Stomach smooth muscle (tissue), 2 donors: ENCODE results near the gene PEX14.
A peak's percentile ranks its signal among the peaks of the same experiment; 100 is the strongest.
"Not testable (repeated sequence)": the region's sequence is repeated elsewhere in the genome, so short reads cannot be mapped to it uniquely, and the experiment has no call there.

ENCODE experiments used
- H3K27ac ChIP-seq: one replicate; pipeline ENCODE4 v1.7.0; 2013; ENCODE audit warnings: mild to moderate bottlenecking, low read length, inconsistent platforms
- H3K27me3 ChIP-seq, 2 donors: one replicate each; pipeline ENCODE4 v1.7.0; 2013; ENCODE audit warnings: low read length in 2 of 2; ENCODE audit not compliant: insufficient read depth in 2 of 2, control insufficient read depth in 1 of 2
- H3K36me3 ChIP-seq, 2 donors: one replicate each; pipeline ENCODE4 v1.7.0; 2013; ENCODE audit warnings: low read length in 2 of 2; ENCODE audit not compliant: control insufficient read depth in 2 of 2, insufficient read depth in 2 of 2
- H3K4me1 ChIP-seq: one replicate; pipeline ENCODE4 v1.7.0; 2013; ENCODE audit warnings: low read length; ENCODE audit not compliant: control insufficient read depth, insufficient read depth
- H3K4me3 ChIP-seq, 2 donors: one replicate each; pipeline ENCODE4 v1.7.0; 2013; ENCODE audit warnings: low read length in 2 of 2
- H3K9ac ChIP-seq, 2 donors: one replicate each; pipeline ENCODE4 v1.7.0; 2013; ENCODE audit warnings: low read length in 2 of 2, mild to moderate bottlenecking in 1 of 2
- H3K9me3 ChIP-seq, 2 donors: one replicate each; pipeline ENCODE4 v1.7.0; 2013; ENCODE audit warnings: low read length in 2 of 2; ENCODE audit not compliant: control insufficient read depth in 2 of 2
- donor health status: healthy.
- donor health status: Pancreatic carcinoma.

The PEX14 gene

DNA sequence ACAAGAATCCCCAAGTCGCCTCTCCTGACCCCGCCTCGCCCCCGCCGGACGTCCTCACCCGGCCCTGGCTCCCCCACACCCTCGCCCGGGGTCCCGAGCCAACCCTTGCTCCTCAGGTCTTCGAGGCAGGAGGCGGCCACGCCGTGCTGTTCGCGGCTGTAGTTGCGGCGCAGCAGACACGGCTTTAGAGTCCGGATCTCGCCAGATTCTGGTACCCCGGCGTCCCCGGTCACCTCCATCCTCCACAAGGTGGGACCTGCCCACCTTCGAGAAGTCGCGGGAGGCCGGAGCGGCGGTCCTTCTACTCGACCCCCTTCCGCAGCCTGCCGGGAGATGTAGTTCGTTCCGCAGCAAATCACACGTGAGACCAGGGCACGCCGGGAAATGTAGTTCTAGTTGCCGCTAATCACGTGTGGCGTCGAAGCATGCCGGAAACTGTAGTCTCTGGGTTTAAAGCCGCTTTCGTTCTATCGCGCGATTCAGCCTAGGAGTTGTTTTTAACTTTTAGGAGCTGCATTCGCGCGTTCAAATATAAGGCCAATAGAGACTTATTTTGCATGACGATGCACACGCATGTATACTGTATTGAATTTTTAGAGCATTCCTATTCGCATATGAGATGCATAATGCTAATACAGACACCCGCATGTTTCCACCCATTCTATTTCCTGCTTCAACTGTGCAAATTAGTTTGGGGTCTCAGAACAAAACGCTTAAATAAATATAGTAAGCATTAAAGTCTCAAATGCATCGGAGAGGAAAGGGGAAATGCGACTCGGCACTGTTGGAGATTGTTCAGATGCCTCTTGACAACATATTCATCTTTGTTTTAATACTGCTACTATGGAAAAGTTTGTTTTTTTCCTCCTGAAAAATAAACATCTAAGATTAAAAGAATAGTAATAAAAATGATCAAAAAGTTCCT, 2.3 kb upstream of the PEX14 start, which contains the start of gene DFFA:
DFFA (minus strand) TSS at position 310 of the 925 bp plus-strand sequence; CDS start at position 239, 71 bp downstream.
- H3K27me3 ChIP-seq: no peaks in the 10 kb centered on the region
- peaks cover 23% of the 10 kb centered on the region for H3K4me1 ChIP-seq
- H3K36me3 ChIP-seq: peaks cover 9 to 11% of the 10 kb centered on the region in 2 donors
- peak within 1 kb of the TSS; percentile 89 to 93 for H3K4me3 ChIP-seq
- no peaks in the 10 kb centered on the region for H3K9me3 ChIP-seq
- peak within 1 kb of the TSS; percentile 37 for H3K27ac ChIP-seq
- H3K9ac ChIP-seq: peak within 1 kb of the TSS; percentile 80 to 83

DNA sequence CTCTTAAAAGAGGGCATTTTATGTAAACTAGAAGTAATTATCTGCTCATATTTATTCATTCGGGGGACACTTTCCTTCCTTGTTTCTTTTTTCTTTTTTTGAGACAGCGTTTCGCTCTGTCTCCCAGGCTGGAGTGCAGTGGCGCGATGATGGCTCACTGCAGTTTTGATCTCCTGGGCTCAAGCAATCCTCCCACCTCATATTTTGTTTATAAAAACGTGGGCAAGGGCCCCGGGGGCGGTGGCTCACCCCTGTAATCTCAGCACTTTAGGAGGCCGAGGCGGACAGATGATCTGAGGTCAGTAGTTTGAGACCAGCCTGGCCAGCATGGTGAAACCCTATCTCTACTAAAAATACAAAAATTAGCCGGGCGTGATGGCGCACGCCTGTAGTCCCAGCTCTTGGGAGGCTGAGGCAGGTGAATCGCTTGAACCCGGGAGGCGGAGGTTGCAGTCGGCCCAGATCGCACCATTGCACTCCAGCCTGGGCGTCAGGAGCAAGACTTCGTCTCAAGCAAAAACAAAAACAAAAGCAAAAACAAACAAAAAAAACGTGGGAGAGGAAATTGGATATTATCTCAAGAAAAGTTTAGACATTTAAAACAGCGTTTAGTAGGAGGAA, 1.5 kb upstream of the PEX14 start:
- no peaks in the 10 kb centered on the region for H3K27me3 ChIP-seq
- peak overlapping the region in 1 of 2 donors; percentile 93 for H3K4me3 ChIP-seq
- H3K4me1 ChIP-seq: peaks cover 23% of the 10 kb centered on the region
- H3K9ac ChIP-seq: no peak overlapping the region
- H3K27ac ChIP-seq: no peak overlapping the region
- H3K36me3 ChIP-seq: peaks cover 2 to 7% of the 10 kb centered on the region in 2 donors
- no peaks in the 10 kb centered on the region for H3K9me3 ChIP-seq

DNA sequence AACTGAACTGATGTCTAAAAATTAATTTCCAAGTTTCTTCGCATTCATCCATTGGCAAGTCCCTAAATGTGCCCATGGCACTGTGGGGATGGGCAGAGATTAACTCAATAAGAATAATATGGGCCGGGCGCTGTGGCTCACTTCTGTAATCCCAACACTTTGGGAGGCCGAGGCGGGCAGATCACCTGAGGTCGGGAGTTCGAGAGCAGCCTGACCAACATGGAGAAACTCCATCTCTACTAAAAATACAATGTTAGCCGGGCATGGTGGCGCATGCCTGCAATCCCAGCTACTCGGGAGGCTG, 489 bp upstream of the PEX14 start:
- peaks cover 23% of the 10 kb centered on the region for H3K4me1 ChIP-seq
- not testable (repeated sequence) for H3K27ac ChIP-seq
- peak overlapping the region; percentile 82 to 95 for H3K4me3 ChIP-seq

DNA sequence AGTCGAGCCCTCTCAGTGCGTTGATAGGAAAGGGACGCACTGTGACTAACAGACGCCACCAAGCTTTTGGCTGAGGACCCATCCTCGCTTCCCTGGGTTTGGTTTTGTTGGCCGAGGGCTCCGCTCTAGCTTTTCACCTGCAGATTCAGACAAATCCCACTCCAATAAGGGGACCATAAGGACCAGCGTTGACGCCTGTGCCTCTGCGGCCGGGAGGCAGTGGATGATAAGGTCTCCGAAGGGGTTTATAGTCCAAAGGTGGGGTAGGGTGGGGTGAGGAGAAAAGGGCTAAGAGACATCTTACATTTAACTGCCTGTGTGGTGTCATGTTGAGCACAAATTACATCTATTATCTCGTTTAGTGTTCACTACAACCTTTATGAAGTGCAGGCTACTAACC, 760 bp downstream of the PEX14 start:
- peak overlapping the region; percentile 82 to 95 for H3K4me3 ChIP-seq
- H3K4me1 ChIP-seq: peaks cover 23% of the 10 kb centered on the region
- no peaks in the 10 kb centered on the region for H3K36me3 ChIP-seq
- H3K9ac ChIP-seq: peak overlapping the region; percentile 78 to 79
- no peaks in the 10 kb centered on the region for H3K9me3 ChIP-seq
- no peak overlapping the region for H3K27ac ChIP-seq
- no peaks in the 10 kb centered on the region for H3K27me3 ChIP-seq

More for the DNA sequence above, 489 bp upstream of the PEX14 start:
- not testable (repeated sequence) for H3K9ac ChIP-seq, H3K27me3 ChIP-seq, H3K36me3 ChIP-seq, H3K9me3 ChIP-seq

DNA sequence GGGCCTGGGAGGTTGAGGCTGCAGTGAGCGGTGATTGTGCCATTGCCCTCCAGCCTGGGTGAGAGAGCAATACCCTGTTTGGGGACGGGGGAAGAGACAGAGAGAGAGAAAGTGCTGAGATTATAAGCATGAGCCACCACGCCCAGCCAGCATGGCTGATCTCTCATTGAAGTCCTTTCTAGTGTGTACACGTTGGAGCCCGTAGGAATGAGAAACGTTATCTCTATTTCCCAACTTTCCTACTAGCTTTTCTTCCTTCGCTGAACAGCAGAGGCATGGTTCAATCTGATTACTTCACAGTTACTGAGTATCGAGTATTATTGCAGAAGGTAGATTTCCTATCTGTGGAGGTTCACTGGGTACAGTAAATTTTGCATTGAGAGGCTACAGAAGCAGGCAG, 4.5 kb downstream of the PEX14 start:
- Histone ChIP-seq H3K36me3 (no peaks in the 10 kb centered on the region), H3K4me3 (no peak overlapping the region), H3K9me3 (no peaks in the 10 kb centered on the region), H3K9ac (no peak overlapping the region), H3K4me1 (peaks cover 16% of the 10 kb centered on the region), H3K27ac (no peak overlapping the region), H3K27me3 (no peaks in the 10 kb centered on the region)

DNA sequence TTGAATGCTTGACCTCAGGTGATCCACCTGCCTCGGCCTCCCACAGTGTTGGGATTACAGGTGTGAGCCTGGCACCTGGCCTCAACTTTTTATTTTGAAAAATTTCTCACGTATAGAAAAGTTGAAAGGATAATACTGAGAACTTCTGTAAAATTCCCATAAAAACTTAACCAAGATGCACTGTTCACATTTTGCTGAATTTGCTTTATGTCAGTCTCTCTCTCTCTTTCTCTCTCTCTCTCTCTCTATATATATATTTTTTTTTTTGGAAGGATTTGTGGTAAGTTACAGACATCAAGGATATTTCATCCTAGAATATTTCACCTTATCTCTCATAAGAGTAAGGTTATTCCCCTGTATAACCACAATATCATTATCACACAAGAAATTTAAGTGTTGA, 5.9 kb downstream of the PEX14 start:
- Histone ChIP-seq H3K27ac (no peak overlapping the region), H3K4me3 (no peak overlapping the region), H3K9ac (no peak overlapping the region), H3K9me3 (no peaks in the 10 kb centered on the region), H3K36me3 (no peaks in the 10 kb centered on the region), H3K27me3 (no peaks in the 10 kb centered on the region), H3K4me1 (peaks cover 9% of the 10 kb centered on the region)

DNA sequence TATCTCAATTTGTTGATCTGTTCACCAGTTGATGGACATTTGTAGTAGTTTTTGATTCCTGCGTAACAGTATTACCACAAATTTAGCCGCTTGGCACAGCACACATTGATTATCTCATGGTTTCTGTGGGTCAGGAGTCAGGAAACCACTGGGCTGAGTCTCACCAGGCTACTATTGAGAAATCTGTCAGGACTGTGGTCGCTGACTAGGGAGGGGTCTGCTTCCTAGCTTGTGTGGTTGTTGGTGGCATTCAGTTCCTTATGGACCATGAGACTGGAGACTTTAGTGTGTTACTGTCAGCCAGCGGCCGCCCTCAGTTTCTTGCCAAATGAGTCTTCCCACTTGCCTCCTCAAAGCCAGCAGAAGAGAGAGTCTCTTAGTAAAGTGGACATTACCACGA, 9.8 kb downstream of the PEX14 start:
- H3K9ac ChIP-seq: no peak overlapping the region
- peaks cover under 1% of the 10 kb centered on the region for H3K4me1 ChIP-seq
- H3K27me3 ChIP-seq: no peaks in the 10 kb centered on the region
- H3K36me3 ChIP-seq: peaks cover 0 to 2% of the 10 kb centered on the region in 2 donors
- no peaks in the 10 kb centered on the region for H3K9me3 ChIP-seq
- no peak overlapping the region for H3K27ac ChIP-seq
- no peak overlapping the region for H3K4me3 ChIP-seq

DNA sequence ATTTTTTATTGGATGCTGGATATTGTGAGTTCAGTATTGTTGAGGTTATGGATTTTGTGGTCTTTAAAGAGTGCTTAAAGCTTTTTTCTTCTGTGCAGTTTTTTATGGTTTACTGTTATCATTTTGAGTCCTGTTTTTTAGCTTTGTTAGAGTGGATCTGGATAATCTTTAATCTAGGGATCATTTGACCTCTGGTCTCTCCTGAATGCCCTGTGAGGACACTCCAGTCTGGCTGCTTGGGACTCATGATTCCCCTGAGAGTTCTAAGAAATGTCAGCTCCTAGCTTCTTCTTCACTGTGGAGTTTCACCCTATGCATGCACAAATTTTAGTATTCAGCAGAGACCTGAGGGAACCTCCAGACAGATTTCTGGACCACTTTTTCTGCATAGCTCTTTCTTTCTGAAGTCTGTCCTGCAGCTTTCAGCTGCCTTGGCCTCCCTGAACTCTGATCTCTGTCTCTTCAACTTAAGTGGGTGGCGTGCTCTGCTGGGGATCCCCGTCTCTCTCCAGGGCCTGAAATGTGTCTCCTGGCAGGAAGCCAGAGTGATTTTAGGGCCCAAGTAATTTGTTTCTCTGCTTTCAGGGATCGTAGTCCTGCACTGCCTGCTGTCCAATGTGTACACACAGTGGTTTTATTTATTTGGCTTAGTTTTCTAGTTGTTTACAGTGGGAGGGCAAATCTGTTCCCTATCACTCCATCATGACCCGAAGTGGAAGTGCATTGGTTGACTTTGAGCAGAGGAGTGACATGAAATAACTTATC, 14.7 kb downstream of the PEX14 start:
- Histone ChIP-seq H3K9ac (no peak overlapping the region), H3K4me1 (peaks cover 10% of the 10 kb centered on the region), H3K36me3 (peaks cover 0 to 5% of the 10 kb centered on the region in 2 donors), H3K4me3 (no peak overlapping the region), H3K9me3 (no peaks in the 10 kb centered on the region), H3K27me3 (no peaks in the 10 kb centered on the region), H3K27ac (no peak overlapping the region)

DNA sequence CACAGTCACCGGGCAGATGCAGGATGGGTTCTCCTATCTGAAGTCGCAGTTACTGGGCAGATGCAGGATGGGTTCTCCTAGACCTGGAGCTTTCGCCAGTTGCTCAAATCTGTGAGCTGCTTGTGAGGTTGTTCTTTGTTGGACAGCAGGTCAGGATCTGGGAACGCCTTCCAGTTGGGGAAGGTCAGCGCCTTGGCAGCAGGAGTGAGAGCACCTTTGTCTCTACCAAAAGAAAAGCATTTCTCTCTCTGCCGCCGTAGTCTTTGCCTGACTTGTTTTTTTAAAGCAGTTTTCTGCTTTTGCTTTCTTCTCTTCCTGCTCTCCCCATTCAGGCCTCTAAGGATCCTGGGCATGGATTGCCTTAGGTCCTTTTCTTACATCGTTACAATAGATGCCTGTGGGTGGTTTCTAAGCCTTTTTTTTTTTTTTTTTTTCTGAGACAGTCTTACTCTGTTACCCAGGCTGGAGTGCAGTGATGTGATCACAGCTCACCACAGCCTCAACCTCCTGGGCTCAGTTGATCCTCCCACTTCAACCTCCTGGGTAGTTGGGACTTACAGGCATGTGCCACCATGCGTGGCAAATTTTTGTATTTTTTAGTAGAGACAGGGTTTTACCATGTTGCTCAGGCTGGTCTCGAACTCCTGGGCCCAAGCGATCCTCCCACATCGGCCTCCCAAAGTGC, 15.7 kb downstream of the PEX14 start:
- Histone ChIP-seq H3K36me3 (peaks cover 0 to 5% of the 10 kb centered on the region in 2 donors), H3K4me3 (no peak overlapping the region), H3K4me1 (peaks cover 20% of the 10 kb centered on the region), H3K27ac (no peak overlapping the region), H3K27me3 (no peaks in the 10 kb centered on the region), H3K9me3 (no peaks in the 10 kb centered on the region), H3K9ac (peak overlapping the region in 1 of 2 donors; percentile 36)

DNA sequence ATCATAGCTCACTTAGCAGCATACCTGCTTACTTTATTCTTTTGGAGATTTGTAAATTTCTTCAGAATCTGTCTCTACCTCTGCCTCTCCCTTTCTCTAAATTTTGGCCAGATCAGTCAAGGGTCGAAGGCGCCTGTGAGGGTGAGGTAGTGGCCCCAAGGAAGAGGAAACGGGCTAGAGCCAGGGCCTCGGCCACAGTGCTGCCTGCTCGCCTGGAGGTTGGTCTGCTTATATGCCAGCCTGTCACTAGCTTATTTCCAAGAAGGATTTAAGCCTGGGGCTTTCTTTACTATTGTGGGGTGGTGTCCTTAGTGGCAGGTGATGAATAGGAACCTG, 19.6 kb downstream of the PEX14 start:
- Histone ChIP-seq H3K4me1 (peaks cover 24% of the 10 kb centered on the region), H3K9ac (no peak overlapping the region), H3K4me3 (no peak overlapping the region), H3K27me3 (no peaks in the 10 kb centered on the region), H3K9me3 (no peaks in the 10 kb centered on the region), H3K36me3 (peaks cover 0 to 6% of the 10 kb centered on the region in 2 donors), H3K27ac (no peak overlapping the region)
